ENCODE data around the gene F10. TPM values are rescaled to one million over a fixed set of nuclear protein-coding genes. Genes with fewer than 3 reads are reported as not detected.

Gene F10
- total and polyA plus RNA-seq, 2 of the 13 experiments (the other 11 are each of a cell fraction or from before 2014, with no cell fraction given): 58.4 to 237 TPM

DNA sequence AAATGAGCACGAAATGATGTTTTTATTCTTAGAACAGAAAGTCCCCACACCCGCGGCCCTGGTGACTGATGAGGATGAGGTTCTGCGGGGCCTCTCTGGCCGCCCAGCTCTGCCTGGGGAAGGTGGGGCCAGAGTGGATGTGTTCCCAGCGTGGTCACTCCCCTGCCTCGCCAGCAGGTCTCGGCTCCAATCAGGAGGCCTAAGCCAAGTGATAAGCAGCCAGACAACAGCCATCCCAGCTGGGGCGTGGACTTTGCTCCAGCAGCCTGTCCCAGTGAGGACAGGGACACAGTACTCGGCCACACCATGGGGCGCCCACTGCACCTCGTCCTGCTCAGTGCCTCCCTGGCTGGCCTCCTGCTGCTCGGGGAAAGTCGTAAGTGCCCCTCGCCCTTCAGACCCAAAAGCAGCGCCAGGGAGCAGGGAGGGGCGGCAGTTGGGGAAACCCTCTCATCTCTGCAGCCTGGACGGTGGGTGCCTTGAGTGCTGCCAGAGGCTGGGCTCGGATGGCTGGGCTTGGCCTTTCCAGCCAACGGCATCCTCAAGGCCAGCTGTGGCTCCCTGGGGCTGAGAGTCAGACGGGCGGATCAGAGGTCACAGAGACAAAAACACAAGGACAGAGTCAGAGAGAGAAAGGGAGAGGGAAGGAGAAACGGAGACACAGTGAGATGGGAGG, at the start of gene F10 (continued):
- peak; percentile 93; the same call in 1 of the 2 replicates for TF ChIP-seq ZNF772 (CRISPR knock-in tag; IDR thresholded peaks at IDR 0.05)
- TF ChIP-seq BCL6 (CRISPR knock-in tag; IDR thresholded peaks at IDR 0.05): peak; percentile 56; the same call in 1 of the 2 replicates
- TF ChIP-seq FOXO1 (CRISPR knock-in tag; IDR thresholded peaks at IDR 0.05): peak; percentile 91
- TF ChIP-seq ZNF572 (CRISPR knock-in tag; IDR thresholded peaks at IDR 0.05): peak; percentile 84
- TF ChIP-seq ARNT (IDR thresholded peaks at IDR 0.05): no peak
- no peak for TF ChIP-seq HNRNPLL (IDR thresholded peaks at IDR 0.05; ENCODE audit: low read depth, low read length, poor library complexity, severe bottlenecking)
- peak; percentile 93 for TF ChIP-seq MYC (CRISPR knock-in tag; IDR thresholded peaks at IDR 0.05; ENCODE audit: borderline replicate concordance)
- peak; percentile 96 for TF ChIP-seq ZSCAN5A (CRISPR knock-in tag; IDR thresholded peaks at IDR 0.05; ENCODE audit: borderline replicate concordance)
- no peak for TF ChIP-seq TCF12 (IDR thresholded peaks at IDR 0.05)
- TF ChIP-seq TCF12 (CRISPR knock-in tag; IDR thresholded peaks at IDR 0.05): 0 out of 2 replicates have a peak, but pooled peaks have one; percentile 55
- TF ChIP-seq SNAPC2 (CRISPR knock-in tag; IDR thresholded peaks at IDR 0.05): peak; percentile 98
- TF ChIP-seq, protein P1, sequence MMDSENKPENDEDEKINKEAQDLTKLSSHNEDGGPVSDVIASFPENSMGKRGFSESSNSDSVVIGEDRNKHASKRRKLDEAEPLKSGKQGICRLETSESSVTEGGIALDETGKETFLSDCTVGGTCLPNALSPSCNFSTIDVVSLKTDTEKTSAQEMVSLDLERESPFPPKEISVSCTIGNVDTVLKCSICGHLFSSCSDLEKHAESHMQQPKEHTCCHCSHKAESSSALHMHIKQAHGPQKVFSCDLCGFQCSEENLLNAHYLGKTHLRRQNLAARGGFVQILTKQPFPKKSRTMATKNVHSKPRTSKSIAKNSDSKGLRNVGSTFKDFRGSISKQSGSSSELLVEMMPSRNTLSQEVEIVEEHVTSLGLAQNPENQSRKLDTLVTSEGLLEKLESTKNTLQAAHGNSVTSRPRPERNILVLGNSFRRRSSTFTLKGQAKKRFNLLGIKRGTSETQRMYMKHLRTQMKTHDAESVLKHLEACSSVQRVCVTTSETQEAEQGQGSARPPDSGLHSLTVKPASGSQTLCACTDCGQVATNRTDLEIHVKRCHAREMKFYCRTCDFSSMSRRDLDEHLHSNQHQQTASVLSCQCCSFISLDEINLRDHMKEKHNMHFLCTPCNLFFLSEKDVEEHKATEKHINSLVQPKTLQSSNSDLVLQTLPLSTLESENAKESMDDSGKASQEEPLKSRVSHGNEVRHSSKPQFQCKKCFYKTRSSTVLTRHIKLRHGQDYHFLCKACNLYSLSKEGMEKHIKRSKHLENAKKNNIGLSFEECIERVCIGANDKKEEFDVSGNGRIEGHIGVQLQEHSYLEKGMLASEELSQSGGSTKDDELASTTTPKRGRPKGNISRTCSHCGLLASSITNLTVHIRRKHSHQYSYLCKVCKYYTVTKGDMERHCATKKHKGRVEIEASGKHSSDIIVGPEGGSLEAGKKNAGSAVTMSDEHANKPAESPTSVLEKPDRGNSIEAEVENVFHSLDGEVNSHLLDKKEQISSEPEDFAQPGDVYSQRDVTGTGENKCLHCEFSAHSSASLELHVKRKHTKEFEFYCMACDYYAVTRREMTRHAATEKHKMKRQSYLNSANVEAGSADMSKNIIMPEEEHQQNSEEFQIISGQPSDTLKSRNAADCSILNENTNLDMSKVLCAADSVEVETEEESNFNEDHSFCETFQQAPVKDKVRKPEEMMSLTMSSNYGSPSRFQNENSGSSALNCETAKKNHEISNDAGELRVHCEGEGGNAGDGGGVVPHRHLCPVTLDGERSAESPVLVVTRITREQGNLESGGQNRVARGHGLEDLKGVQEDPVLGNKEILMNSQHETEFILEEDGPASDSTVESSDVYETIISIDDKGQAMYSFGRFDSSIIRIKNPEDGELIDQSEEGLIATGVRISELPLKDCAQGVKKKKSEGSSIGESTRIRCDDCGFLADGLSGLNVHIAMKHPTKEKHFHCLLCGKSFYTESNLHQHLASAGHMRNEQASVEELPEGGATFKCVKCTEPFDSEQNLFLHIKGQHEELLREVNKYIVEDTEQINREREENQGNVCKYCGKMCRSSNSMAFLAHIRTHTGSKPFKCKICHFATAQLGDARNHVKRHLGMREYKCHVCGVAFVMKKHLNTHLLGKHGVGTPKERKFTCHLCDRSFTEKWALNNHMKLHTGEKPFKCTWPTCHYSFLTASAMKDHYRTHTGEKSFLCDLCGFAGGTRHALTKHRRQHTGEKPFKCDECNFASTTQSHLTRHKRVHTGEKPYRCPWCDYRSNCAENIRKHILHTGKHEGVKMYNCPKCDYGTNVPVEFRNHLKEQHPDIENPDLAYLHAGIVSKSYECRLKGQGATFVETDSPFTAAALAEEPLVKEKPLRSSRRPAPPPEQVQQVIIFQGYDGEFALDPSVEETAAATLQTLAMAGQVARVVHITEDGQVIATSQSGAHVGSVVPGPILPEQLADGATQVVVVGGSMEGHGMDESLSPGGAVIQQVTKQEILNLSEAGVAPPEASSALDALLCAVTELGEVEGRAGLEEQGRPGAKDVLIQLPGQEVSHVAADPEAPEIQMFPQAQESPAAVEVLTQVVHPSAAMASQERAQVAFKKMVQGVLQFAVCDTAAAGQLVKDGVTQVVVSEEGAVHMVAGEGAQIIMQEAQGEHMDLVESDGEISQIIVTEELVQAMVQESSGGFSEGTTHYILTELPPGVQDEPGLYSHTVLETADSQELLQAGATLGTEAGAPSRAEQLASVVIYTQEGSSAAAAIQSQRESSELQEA (CRISPR knock-in tag; IDR thresholded peaks at IDR 0.05; ENCODE audit: not compliant biosample characterization): peak; percentile 48
- peak; percentile 81 for TF ChIP-seq IRF2 (CRISPR knock-in tag; IDR thresholded peaks at IDR 0.05)
- TF ChIP-seq TCF7L2 (IDR thresholded peaks at IDR 0.05; ENCODE audit: low read depth, low read length): no peak
- TF ChIP-seq CENPT (CRISPR knock-in tag; IDR thresholded peaks at IDR 0.05; ENCODE audit: low read depth): no peak
- no peak for TF ChIP-seq ZBTB1 (CRISPR knock-in tag; IDR thresholded peaks at IDR 0.05; ENCODE audit: borderline replicate concordance)
- TF ChIP-seq, protein P2, sequence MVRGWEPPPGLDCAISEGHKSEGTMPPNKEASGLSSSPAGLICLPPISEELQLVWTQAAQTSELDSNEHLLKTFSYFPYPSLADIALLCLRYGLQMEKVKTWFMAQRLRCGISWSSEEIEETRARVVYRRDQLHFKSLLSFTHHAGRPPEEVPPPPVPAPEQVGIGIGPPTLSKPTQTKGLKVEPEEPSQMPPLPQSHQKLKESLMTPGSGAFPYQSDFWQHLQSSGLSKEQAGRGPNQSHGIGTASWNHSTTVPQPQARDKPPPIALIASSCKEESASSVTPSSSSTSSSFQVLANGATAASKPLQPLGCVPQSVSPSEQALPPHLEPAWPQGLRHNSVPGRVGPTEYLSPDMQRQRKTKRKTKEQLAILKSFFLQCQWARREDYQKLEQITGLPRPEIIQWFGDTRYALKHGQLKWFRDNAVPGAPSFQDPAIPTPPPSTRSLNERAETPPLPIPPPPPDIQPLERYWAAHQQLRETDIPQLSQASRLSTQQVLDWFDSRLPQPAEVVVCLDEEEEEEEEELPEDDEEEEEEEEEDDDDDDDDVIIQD (CRISPR knock-in tag; IDR thresholded peaks at IDR 0.05; ENCODE audit: low read depth): no peak
- TF ChIP-seq ZNF569 (CRISPR knock-in tag; IDR thresholded peaks at IDR 0.05; ENCODE audit: borderline replicate concordance): no peak
- peak; percentile 95; the same call in 1 of the 2 replicates for TF ChIP-seq ZC3H13 (CRISPR knock-in tag; IDR thresholded peaks at IDR 0.05)
